HCT116 (cell line): Measurements from ENCODE around the gene PTPN4. TPM values are rescaled to one million over a fixed set of nuclear protein-coding genes. Genes with fewer than 3 reads are reported as not detected.

Experiments
- ATAC-seq: fragments of 200-7000 bp; cut with Tn5 transposase; 2 replicates; pipeline ENCODE4 v1.9.1; 2020; ENCODE audit warnings: mild to moderate bottlenecking, moderate library complexity
- BruUV-seq: library from RNA; stranded (reverse); fragments of 400-500 nt; replicated peaks from 2 replicates; lab custom pipeline; 2021; lab: Mats Ljungman, UMichigan
- CTCF ChIA-PET: fragments of 300-600 bp; sonication (Branson Sonifier 250); formaldehyde crosslinking; loops from one replicate; lab custom pipeline; 2021; ENCODE audit warnings: antibody characterized with exemption; lab: Charles Lee
- POLR2A ChIA-PET: fragments of 300-600, 350-600 bp; sonication (Branson Sonifier 250); formaldehyde crosslinking; loops from one replicate; lab custom pipeline; 2021; ENCODE audit warnings: antibody characterized with exemption; lab: Charles Lee
- RAD21 ChIA-PET, 2 experiments: fragments of 300-600 bp; sonication (Branson Sonifier 250); formaldehyde crosslinking; loops; one replicate each; lab custom pipeline; 2023; ENCODE audit warnings: low total read pairs in 2 of 2; ENCODE audit not compliant: uncharacterized antibody in 2 of 2, unreplicated experiment in 2 of 2, low non-redundant PET in 1 of 2; lab: Charles Lee
- DNase-seq: peaks from one replicate; pipeline ENCODE4 v3.0.0-alpha.2; 2010; ENCODE audit warnings: low read depth, low spot score
- H2AFZ ChIP-seq: fragments of 200-600 bp; shearing (Covaris generic), sonication (generic); 2 replicates; pipeline ENCODE4 v1.6.1; 2017; ENCODE audit warnings: low read depth, mixed run types, mixed read lengths, antibody characterized with exemption, low read length; ENCODE audit not compliant: poor library complexity, severe bottlenecking
- H3K27ac ChIP-seq: 2 replicates; pipeline ENCODE4 v1.5.1; 2012; ENCODE audit warnings: low read depth, low read length
- H3K27me3 ChIP-seq: fragments of 200-600 bp; sonication (generic); 2 replicates; pipeline ENCODE4 v1.6.1; 2016; ENCODE audit warnings: mixed run types, low read length, mixed read lengths; ENCODE audit not compliant: insufficient read depth
- H3K36me3 ChIP-seq, 2 experiments: fragments of 200-500 bp in 1 of 2; fragments of 200-600 bp in 1 of 2; sonication (Bioruptor generic) in 1 of 2; sonication (generic) in 1 of 2; 2 replicates each; pipeline versions ENCODE4 v1.5.1 to v1.6.1; 2014 to 2016; ENCODE audit warnings: low read length in 2 of 2, inconsistent platforms in 1 of 2, mixed read lengths in 1 of 2, mixed run types in 1 of 2; ENCODE audit not compliant: insufficient read depth in 2 of 2, control insufficient read depth in 1 of 2
- H3K4me1 ChIP-seq, 2 experiments: fragments of 200-600 bp in 1 of 2; sonication (generic) in 1 of 2; 2 replicates each; pipeline versions ENCODE4 v1.5.1 to v1.6.1; 2012 to 2017; ENCODE audit warnings: low read length in 2 of 2, inconsistent platforms in 1 of 2, mild to moderate bottlenecking in 1 of 2, mixed read lengths in 1 of 2, mixed run types in 1 of 2, moderate library complexity in 1 of 2; ENCODE audit not compliant: insufficient read depth in 2 of 2, control insufficient read depth in 1 of 2
- H3K4me2 ChIP-seq: fragments of 200-600 bp; sonication (generic); 2 replicates; pipeline ENCODE4 v1.6.1; 2017; ENCODE audit warnings: mixed run types, low read length, mixed read lengths
- H3K4me3 ChIP-seq, 2 experiments: fragments of 200-600 bp in 1 of 2; sonication (generic) in 1 of 2; replicated peaks in 1 of 2; 2 replicates each; pipeline ENCODE4 v1.5.1; 2011 to 2016; ENCODE audit warnings: low read length in 2 of 2, control low read depth in 1 of 2, low read depth in 1 of 2, mild to moderate bottlenecking in 1 of 2, mixed read lengths in 1 of 2, mixed run types in 1 of 2
- H3K79me2 ChIP-seq: fragments of 200-600 bp; sonication (generic); 2 replicates; pipeline ENCODE4 v1.6.1; 2017; ENCODE audit warnings: mild to moderate bottlenecking, mixed run types, low read length, moderate library complexity, mixed read lengths; ENCODE audit not compliant: insufficient read depth
- H3K9ac ChIP-seq: fragments of 200-600 bp; sonication (generic); 2 replicates; pipeline ENCODE4 v1.6.1; 2016; ENCODE audit warnings: low read length, mixed read lengths
- H3K9me2 ChIP-seq: fragments of 200-600 bp; sonication (generic), shearing (Covaris generic); 2 replicates; pipeline ENCODE4 v1.6.1; 2017; ENCODE audit warnings: mixed run types, mild to moderate bottlenecking, moderate library complexity; ENCODE audit not compliant: insufficient read depth
- H3K9me3 ChIP-seq, 2 experiments: fragments of 200-500 bp in 1 of 2; fragments of 200-600 bp in 1 of 2; sonication (Bioruptor generic) in 1 of 2; sonication (generic) in 1 of 2; 2 replicates each; pipeline ENCODE4 v1.6.1; 2014 to 2017; ENCODE audit warnings: low read length in 2 of 2, mixed read lengths in 2 of 2, inconsistent platforms in 1 of 2, low read depth in 1 of 2, mild to moderate bottlenecking in 1 of 2, mixed run types in 1 of 2, moderate library complexity in 1 of 2; ENCODE audit not compliant: control insufficient read depth in 1 of 2, insufficient read depth in 1 of 2
- H4K20me1 ChIP-seq: fragments of 200-600 bp; sonication (generic), shearing (Covaris generic); 2 replicates; pipeline ENCODE4 v1.6.1; 2017; ENCODE audit warnings: mixed run types, mild to moderate bottlenecking, moderate library complexity; ENCODE audit not compliant: insufficient read depth
- CEBPB ChIP-seq: IDR thresholded peaks from 2 replicates; pipeline ENCODE4 v1.6.1; 2012; ENCODE audit warnings: low read depth
- ELF1 ChIP-seq: IDR thresholded peaks from 2 replicates; pipeline ENCODE4 v1.6.1; 2012; ENCODE audit warnings: low read depth, borderline replicate concordance
- SRF ChIP-seq: IDR thresholded peaks from 2 replicates; pipeline ENCODE4 v1.6.1; 2012; ENCODE audit warnings: low read depth
- intact Hi-C: fragments of 100-400 bp; cut with micrococcal nuclease; formaldehyde crosslinking; loops from 2 replicates; pipeline ENCODE4 v1.10.0; 2022
- total RNA-seq: library from RNA; stranded (reverse); gene quantifications from one replicate; pipeline ENCODE4 v1.2.1, GENCODE V29; 2021; ENCODE audit not compliant: unreplicated experiment
- TF ChIP-seq, protein P1 (sequence below): IDR thresholded peaks from 2 replicates; pipeline ENCODE4 v1.6.1; 2011; ENCODE audit warnings: mild to moderate bottlenecking, low read length, moderate library complexity; ENCODE audit not compliant: insufficient replicate concordance; ENCODE audit errors: extremely low read depth
- TF ChIP-seq, protein P2 (sequence below): IDR thresholded peaks from 2 replicates; pipeline ENCODE4 v1.6.1; 2012

PTPN4 gene
- total RNA-seq, 1 experiment from 2014 or later, result 38.4 TPM

DNA sequence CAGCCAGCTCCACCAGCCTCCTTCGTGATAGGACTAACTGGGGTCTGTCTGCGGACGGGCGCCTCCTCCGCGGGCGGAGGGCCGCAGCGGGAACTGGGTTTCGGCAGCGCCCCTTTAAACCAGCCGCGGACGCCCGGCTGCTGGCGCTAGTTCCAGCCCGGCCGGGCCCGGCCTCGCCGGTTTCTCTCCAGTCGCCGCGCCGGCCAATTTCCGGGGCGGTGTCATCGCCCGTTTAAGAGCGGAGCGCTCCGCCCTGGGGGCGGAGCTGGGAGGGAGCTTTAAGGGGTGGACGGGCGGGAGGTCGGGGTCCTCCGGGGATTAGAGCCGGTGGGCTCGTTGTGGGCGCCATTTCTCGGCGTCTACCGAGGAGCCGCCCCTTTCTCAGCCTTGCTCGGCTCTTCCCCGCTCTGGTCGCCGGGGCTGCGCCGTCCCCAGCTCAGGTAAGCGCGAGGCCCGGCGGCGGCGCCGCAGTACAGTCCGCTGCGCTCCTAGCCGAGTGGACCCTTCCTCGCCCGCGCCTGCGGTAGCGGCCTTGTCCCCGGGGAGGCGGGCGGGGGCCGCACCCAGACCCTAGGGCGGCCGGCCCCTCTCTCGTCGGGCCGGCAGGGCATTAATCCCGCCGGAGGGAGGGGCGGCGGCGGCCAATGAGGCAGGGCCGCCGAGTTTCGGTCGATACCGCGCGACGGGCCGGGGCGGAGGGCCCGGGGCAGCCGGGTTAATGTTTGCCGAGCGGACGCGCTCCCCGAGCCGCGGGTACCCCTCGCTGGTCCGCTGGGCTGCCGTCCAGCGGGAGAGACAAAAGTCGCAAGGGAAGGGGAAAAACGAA is 253.3 kb downstream of the PTPN4 start, which contains the start of gene EPB41L5 (continued):
- TF ChIP-seq, protein P1, sequence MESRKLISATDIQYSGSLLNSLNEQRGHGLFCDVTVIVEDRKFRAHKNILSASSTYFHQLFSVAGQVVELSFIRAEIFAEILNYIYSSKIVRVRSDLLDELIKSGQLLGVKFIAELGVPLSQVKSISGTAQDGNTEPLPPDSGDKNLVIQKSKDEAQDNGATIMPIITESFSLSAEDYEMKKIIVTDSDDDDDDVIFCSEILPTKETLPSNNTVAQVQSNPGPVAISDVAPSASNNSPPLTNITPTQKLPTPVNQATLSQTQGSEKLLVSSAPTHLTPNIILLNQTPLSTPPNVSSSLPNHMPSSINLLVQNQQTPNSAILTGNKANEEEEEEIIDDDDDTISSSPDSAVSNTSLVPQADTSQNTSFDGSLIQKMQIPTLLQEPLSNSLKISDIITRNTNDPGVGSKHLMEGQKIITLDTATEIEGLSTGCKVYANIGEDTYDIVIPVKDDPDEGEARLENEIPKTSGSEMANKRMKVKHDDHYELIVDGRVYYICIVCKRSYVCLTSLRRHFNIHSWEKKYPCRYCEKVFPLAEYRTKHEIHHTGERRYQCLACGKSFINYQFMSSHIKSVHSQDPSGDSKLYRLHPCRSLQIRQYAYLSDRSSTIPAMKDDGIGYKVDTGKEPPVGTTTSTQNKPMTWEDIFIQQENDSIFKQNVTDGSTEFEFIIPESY, result peak; percentile 20
- no peak for TF ChIP-seq CEBPB
- TF ChIP-seq ELF1, result peak; percentile 54

DNA sequence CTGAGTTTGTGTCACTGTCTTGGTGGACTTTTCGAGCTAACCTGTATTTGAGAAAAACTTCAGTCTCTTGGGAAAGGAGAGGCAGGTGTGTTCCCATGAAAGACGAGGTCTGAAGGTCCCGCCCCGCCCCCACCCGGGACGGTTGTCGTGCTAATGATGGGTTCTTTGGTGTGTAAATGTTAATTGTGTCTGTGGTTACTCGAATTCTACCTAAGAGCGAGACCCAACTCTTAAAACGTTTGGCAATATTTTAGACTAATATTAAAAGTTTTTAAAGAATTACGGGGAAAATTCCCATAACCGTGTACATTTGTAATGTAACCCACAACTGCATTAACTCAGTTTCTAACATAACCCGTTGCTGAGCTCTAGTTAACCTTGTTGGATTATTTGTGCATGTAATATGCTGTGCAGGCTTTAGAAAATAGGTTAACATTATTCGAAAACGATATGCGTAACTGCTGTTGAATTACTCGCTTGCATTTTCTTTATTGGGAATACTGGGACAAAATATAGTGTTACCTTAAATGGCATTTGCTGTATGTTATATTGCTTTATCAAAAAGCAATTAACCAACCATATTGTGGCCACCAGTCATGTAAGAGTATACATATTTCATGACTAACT is 254.0 kb downstream of the PTPN4 start:
- no peak for TF ChIP-seq SRF
- TF ChIP-seq, protein P2, sequence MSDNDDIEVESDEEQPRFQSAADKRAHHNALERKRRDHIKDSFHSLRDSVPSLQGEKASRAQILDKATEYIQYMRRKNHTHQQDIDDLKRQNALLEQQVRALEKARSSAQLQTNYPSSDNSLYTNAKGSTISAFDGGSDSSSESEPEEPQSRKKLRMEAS, result 0 out of 2 replicates have a peak, but pooled peaks have one; percentile 28
- intact Hi-C loops, result loop anchor here (5.0 to 10.0 kb wide), 2 partner anchors 256 to 309 kb away; partner anchors contain the start of gene PTPN4
- Histone ChIP-seq H3K36me3 (no peaks in the 10 kb centered on the region), H3K4me3 (peak overlapping the region; percentile 62 to 77), H3K27me3 (no peaks in the 10 kb centered on the region), H4K20me1 (no peaks in the 10 kb centered on the region), H3K9ac (peak overlapping the region; percentile 74), H3K9me3 (no peaks in the 10 kb centered on the region), H2AFZ (peak overlapping the region; percentile 80), H3K27ac (peak overlapping the region; percentile 60), H3K4me1 (peaks cover 5 to 27% of the 10 kb centered on the region in 2 experiments; a peak in 3 of 4 replicates), H3K4me2 (peak overlapping the region; percentile 85), H3K79me2 (peaks cover 13% of the 10 kb centered on the region), H3K9me2 (no peaks in the 10 kb centered on the region)
- ChIA-PET RAD21 (interaction anchor here in 1 of 2 experiments (0.6 kb wide), 1 partner anchor 18 kb away, joined by 3 read pairs; no protein-coding TSS in a partner anchor), POLR2A (interaction anchor here (1.1 kb wide), 1 partner anchor 203 kb away, joined by 3 read pairs; no protein-coding TSS in a partner anchor), CTCF (interaction anchor here (1.4 kb wide), 1 partner anchor 13 kb away, joined by 3 read pairs; no protein-coding TSS in a partner anchor)
- DNase-seq (peak; percentile 19), ATAC-seq (peak; percentile 15)
- BruUV-seq, result TSS peak; percentile 75
